ENCODE data around the gene CST4.

Gene CST4

GRCh38 chr20:23637282-23638221 is 51.3 kb downstream of the CST4 start, which contains the start of gene CST3 (continued):
- TF ChIP-seq, protein P1, sequence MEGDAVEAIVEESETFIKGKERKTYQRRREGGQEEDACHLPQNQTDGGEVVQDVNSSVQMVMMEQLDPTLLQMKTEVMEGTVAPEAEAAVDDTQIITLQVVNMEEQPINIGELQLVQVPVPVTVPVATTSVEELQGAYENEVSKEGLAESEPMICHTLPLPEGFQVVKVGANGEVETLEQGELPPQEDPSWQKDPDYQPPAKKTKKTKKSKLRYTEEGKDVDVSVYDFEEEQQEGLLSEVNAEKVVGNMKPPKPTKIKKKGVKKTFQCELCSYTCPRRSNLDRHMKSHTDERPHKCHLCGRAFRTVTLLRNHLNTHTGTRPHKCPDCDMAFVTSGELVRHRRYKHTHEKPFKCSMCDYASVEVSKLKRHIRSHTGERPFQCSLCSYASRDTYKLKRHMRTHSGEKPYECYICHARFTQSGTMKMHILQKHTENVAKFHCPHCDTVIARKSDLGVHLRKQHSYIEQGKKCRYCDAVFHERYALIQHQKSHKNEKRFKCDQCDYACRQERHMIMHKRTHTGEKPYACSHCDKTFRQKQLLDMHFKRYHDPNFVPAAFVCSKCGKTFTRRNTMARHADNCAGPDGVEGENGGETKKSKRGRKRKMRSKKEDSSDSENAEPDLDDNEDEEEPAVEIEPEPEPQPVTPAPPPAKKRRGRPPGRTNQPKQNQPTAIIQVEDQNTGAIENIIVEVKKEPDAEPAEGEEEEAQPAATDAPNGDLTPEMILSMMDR (tag by site-specific recombination; IDR thresholded peaks at IDR 0.05), result no peak
- TF ChIP-seq ZNF701 (tag by site-specific recombination; IDR thresholded peaks at IDR 0.05), result no peak
- no peak for TF ChIP-seq ZNF292 (tag by site-specific recombination; IDR thresholded peaks at IDR 0.05; ENCODE audit: borderline replicate concordance, low read depth)
- no peak for TF ChIP-seq ZFP69B (tag by site-specific recombination; IDR thresholded peaks at IDR 0.05)
- TF ChIP-seq, protein P2, sequence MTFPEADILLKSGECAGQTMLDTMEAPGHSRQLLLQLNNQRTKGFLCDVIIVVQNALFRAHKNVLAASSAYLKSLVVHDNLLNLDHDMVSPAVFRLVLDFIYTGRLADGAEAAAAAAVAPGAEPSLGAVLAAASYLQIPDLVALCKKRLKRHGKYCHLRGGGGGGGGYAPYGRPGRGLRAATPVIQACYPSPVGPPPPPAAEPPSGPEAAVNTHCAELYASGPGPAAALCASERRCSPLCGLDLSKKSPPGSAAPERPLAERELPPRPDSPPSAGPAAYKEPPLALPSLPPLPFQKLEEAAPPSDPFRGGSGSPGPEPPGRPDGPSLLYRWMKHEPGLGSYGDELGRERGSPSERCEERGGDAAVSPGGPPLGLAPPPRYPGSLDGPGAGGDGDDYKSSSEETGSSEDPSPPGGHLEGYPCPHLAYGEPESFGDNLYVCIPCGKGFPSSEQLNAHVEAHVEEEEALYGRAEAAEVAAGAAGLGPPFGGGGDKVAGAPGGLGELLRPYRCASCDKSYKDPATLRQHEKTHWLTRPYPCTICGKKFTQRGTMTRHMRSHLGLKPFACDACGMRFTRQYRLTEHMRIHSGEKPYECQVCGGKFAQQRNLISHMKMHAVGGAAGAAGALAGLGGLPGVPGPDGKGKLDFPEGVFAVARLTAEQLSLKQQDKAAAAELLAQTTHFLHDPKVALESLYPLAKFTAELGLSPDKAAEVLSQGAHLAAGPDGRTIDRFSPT (tag by site-specific recombination; IDR thresholded peaks at IDR 0.05), result no peak
- peak; percentile 62; the same call in 1 of the 2 replicates for TF ChIP-seq KLF7 (tag by site-specific recombination; IDR thresholded peaks at IDR 0.05; ENCODE audit: borderline replicate concordance)
- TF ChIP-seq ZNF600 (tag by site-specific recombination; IDR thresholded peaks at IDR 0.05), result peak; percentile 75; the same call in 1 of the 2 replicates
- TF ChIP-seq ZNF324 (tag by site-specific recombination; IDR thresholded peaks at IDR 0.05), result no peak
- no peak for TF ChIP-seq ZNF350 (tag by site-specific recombination; IDR thresholded peaks at IDR 0.05)
- no peak for TF ChIP-seq ZNF48 (tag by site-specific recombination; IDR thresholded peaks at IDR 0.05)
- no peak for TF ChIP-seq ZNF211 (tag by site-specific recombination; IDR thresholded peaks at IDR 0.05; ENCODE audit: low read depth)
- no peak for TF ChIP-seq ZNF184 (tag by site-specific recombination; IDR thresholded peaks at IDR 0.05)
- no peak for TF ChIP-seq ZNF830 (tag by site-specific recombination; IDR thresholded peaks at IDR 0.05; ENCODE audit: low read depth)
- no peak for TF ChIP-seq ZNF548 (tag by site-specific recombination; IDR thresholded peaks at IDR 0.05)
- no peak for TF ChIP-seq ZNF266 (tag by site-specific recombination; IDR thresholded peaks at IDR 0.05; ENCODE audit: low read depth)
- no peak for TF ChIP-seq ZNF157 (tag by site-specific recombination; IDR thresholded peaks at IDR 0.05)
- TF ChIP-seq KLF10 (tag by site-specific recombination; IDR thresholded peaks at IDR 0.05), result peak; percentile 39; the same call in 1 of the 2 replicates
- no peak for TF ChIP-seq OVOL3 (tag by site-specific recombination; IDR thresholded peaks at IDR 0.05)
- peak; percentile 24; the same call in 1 of the 2 replicates for TF ChIP-seq ZNF146 (tag by site-specific recombination; IDR thresholded peaks at IDR 0.05)
- TF ChIP-seq ZNF155 (tag by site-specific recombination; IDR thresholded peaks at IDR 0.05), result no peak
- no peak for TF ChIP-seq ZNF521 (tag by site-specific recombination; IDR thresholded peaks at IDR 0.05)
- TF ChIP-seq ZNF335 (tag by site-specific recombination; conservative IDR thresholded peaks at IDR 0.05), result peak; percentile 79
- TF ChIP-seq, protein P3, sequence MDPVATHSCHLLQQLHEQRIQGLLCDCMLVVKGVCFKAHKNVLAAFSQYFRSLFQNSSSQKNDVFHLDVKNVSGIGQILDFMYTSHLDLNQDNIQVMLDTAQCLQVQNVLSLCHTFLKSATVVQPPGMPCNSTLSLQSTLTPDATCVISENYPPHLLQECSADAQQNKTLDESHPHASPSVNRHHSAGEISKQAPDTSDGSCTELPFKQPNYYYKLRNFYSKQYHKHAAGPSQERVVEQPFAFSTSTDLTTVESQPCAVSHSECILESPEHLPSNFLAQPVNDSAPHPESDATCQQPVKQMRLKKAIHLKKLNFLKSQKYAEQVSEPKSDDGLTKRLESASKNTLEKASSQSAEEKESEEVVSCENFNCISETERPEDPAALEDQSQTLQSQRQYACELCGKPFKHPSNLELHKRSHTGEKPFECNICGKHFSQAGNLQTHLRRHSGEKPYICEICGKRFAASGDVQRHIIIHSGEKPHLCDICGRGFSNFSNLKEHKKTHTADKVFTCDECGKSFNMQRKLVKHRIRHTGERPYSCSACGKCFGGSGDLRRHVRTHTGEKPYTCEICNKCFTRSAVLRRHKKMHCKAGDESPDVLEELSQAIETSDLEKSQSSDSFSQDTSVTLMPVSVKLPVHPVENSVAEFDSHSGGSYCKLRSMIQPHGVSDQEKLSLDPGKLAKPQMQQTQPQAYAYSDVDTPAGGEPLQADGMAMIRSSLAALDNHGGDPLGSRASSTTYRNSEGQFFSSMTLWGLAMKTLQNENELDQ (tag by site-specific recombination; IDR thresholded peaks at IDR 0.05; ENCODE audit: low read depth), result no peak
- TF ChIP-seq GLI4 (tag by site-specific recombination; IDR thresholded peaks at IDR 0.05), result no peak
- TF ChIP-seq, protein P4, sequence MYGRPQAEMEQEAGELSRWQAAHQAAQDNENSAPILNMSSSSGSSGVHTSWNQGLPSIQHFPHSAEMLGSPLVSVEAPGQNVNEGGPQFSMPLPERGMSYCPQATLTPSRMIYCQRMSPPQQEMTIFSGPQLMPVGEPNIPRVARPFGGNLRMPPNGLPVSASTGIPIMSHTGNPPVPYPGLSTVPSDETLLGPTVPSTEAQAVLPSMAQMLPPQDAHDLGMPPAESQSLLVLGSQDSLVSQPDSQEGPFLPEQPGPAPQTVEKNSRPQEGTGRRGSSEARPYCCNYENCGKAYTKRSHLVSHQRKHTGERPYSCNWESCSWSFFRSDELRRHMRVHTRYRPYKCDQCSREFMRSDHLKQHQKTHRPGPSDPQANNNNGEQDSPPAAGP (tag by site-specific recombination; IDR thresholded peaks at IDR 0.05), result peak; percentile 35; the same call in 1 of the 2 replicates
- no peak for TF ChIP-seq GLI2 (tag by site-specific recombination; IDR thresholded peaks at IDR 0.05; ENCODE audit: borderline replicate concordance, low read depth)
- TF ChIP-seq, protein P5, sequence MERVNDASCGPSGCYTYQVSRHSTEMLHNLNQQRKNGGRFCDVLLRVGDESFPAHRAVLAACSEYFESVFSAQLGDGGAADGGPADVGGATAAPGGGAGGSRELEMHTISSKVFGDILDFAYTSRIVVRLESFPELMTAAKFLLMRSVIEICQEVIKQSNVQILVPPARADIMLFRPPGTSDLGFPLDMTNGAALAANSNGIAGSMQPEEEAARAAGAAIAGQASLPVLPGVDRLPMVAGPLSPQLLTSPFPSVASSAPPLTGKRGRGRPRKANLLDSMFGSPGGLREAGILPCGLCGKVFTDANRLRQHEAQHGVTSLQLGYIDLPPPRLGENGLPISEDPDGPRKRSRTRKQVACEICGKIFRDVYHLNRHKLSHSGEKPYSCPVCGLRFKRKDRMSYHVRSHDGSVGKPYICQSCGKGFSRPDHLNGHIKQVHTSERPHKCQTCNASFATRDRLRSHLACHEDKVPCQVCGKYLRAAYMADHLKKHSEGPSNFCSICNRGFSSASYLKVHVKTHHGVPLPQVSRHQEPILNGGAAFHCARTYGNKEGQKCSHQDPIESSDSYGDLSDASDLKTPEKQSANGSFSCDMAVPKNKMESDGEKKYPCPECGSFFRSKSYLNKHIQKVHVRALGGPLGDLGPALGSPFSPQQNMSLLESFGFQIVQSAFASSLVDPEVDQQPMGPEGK (tag by site-specific recombination; IDR thresholded peaks at IDR 0.05), result peak; percentile 55
- no peak for TF ChIP-seq ZNF354C (tag by site-specific recombination; IDR thresholded peaks at IDR 0.05; ENCODE audit: borderline replicate concordance, low read depth)
- peak; percentile 77 for TF ChIP-seq EGR2 (tag by site-specific recombination; IDR thresholded peaks at IDR 0.05; ENCODE audit: low read depth)
- no peak for TF ChIP-seq ZFP3 (tag by site-specific recombination; IDR thresholded peaks at IDR 0.05; ENCODE audit: low read depth)
- peak; percentile 78 for TF ChIP-seq GLIS1 (tag by site-specific recombination; IDR thresholded peaks at IDR 0.05)

Measured in HEK293 (cell line).